Cardiac fibroblast (primary cell): Measurements from ENCODE around the gene SYTL1.
A peak's percentile ranks its signal among the peaks of the same experiment; 100 is the strongest.

Experiments used
- DNase-seq, 2 donors: peaks; one replicate each; pipeline versions ENCODE4 v3.0.0 to v3.0.0-alpha.2; 2010; ENCODE audit warnings: low read depth in 2 of 2
- H3K4me3 ChIP-seq, 2 donors: replicated peaks in 1 of 2; 1 replicate in 1 of 2; 2 replicates in 1 of 2; pipeline ENCODE4 v1.5.1; 2011; ENCODE audit warnings: low read depth in 2 of 2, low read length in 2 of 2, mild to moderate bottlenecking in 2 of 2, moderate library complexity in 1 of 2
- TF ChIP-seq, protein P1 (sequence below): IDR thresholded peaks from one replicate; pipeline ENCODE4 v1.5.1; 2011; ENCODE audit warnings: low read depth, mild to moderate bottlenecking, low read length, inconsistent platforms

SYTL1 gene

DNA sequence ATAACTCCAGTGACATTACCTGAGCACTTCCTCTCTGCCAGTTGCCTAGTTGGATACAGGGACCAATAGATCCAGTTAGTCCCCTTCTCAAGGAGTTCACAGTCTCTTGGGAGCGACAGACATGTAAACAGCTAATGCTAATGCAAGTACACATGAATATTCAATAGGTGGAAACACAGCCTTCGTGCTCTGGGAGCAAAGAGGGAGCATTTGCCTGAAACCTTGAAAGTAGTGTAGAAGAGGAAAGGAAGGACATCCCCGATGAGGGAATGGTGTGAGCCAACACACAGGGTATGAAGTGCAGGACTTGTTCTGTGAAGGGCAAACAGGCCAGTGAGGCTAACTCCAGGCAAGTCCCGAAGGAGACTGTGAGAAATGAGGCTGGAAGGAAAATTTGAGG, 23.7 kb upstream of the SYTL1 start:
- TF ChIP-seq, protein P1, sequence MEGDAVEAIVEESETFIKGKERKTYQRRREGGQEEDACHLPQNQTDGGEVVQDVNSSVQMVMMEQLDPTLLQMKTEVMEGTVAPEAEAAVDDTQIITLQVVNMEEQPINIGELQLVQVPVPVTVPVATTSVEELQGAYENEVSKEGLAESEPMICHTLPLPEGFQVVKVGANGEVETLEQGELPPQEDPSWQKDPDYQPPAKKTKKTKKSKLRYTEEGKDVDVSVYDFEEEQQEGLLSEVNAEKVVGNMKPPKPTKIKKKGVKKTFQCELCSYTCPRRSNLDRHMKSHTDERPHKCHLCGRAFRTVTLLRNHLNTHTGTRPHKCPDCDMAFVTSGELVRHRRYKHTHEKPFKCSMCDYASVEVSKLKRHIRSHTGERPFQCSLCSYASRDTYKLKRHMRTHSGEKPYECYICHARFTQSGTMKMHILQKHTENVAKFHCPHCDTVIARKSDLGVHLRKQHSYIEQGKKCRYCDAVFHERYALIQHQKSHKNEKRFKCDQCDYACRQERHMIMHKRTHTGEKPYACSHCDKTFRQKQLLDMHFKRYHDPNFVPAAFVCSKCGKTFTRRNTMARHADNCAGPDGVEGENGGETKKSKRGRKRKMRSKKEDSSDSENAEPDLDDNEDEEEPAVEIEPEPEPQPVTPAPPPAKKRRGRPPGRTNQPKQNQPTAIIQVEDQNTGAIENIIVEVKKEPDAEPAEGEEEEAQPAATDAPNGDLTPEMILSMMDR: no peak
- no peak overlapping the region for H3K4me3 ChIP-seq
- DNase-seq: no peak

DNA sequence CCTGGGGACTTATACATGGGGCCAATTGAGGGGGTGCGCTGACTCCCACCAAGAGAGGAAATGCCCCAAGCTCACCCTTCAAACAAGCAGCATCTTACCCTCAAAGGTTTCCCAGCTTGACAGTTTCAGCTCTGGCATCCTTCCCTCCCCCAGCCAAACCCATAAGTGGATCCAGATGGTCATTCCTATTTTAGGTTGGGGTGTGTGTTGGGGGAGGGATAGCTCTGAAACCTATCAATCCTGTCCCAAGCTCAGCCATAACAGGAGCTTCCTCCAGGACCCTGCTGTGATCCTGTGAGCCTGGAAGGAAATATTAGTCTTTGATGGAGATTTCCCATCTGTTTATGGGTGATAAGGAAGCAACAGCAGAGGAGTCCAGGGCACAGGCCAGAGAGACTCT, 23.2 kb upstream of the SYTL1 start:
- H3K4me3 ChIP-seq: no peak overlapping the region
- no peak for DNase-seq
- TF ChIP-seq, protein P1: no peak

DNA sequence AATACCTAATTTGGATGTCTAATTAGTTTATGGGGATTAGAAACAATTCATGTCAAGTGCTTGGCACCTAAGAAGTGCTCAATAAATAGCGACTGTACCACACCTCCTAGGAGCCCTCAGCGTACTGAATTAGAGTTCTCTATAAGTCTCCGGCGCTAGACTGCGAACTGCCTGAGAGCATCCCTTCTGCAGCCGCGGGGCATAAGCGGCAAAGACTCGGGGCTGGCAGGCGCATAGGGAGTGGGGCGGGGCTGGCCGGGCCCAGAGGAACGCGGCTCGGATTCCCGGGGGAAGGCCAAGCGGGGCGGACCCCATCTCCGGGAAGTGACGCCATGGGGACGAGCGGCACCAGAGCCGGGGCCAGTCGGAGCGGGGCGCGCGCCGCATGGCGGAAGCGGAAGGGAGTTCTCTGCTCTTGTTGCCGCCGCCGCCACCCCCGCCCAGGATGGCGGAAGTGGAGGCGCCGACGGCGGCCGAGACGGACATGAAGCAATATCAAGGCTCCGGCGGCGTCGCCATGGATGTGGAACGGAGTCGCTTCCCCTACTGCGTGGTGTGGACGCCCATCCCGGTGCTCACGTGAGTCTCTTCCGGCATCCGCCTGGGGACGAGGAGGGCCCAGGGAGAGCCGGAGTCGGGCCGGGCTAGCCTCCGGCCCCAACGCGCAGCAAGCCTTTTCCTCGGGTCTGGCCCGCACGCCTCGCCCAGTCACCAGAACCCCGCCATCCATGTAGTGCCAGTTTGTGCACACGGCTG, 19.8 kb upstream of the SYTL1 start, which contains the start of gene TMEM222:
Gene TMEM222, plus strand, starts transcription at position 351 of the 756 bp plus-strand sequence. Its CDS starts 35 bp downstream, at position 386.
- TF ChIP-seq, protein P1: no peak
- peak; percentile 97 to 98 for DNase-seq
- H3K4me3 ChIP-seq: peak within 1 kb of the TSS; percentile 95 to 97

DNA sequence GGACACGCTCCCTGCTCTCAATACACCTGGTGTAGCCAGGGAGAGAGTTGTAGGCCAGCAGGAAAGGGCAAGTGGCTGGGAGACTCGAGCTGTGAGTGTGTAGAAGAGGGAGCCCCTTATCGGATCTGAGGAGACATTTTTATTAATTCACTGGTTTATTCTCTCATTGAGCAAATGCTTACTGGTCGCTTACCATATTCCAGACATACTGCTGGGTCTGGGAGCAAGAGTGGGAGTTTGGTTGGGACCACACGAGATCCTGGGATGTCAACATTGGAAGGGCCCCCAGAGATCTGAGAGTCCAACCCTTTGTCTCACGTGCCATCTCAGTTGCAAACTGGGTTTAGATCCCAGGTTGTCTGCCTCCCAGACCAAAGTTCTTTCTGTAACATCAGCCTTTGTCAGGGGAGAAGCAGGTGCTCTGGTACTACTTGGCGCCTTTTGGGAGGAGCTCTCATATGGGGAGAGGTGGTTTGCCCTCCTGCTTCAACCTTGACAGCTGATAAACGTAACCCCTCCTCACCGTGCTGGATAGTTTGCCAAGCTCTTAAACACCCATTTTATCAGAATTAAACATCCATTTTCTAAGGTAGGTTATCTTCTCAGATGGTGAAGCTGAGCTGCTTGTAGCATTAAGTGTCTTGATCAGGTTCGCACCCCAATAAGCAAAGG, 19.1 kb upstream of the SYTL1 start:
- H3K4me3 ChIP-seq: peak overlapping the region; percentile 95 to 97
- DNase-seq: no peak
- TF ChIP-seq, protein P1: no peak

DNA sequence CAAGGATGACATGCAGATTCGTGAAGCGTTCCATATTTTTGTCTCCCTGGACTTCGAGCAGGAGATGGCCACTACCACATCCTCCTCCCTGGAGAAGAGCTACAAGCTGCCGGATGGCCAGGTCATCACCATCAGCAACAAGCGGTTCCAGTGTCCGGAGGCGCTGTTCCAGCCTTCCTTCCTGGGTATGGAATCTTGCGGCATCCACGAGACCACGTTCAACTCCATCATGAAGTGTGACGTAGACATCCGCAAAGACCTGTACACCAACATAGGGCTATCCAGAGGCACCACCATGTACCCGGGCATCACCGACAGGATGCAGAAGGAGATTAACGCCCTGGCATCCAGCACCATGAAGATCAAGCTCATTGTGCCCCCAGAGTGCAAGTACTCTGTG, 16.5 kb upstream of the SYTL1 start:
- H3K4me3 ChIP-seq: no peak overlapping the region
- TF ChIP-seq, protein P1: no peak
- no peak for DNase-seq

DNA sequence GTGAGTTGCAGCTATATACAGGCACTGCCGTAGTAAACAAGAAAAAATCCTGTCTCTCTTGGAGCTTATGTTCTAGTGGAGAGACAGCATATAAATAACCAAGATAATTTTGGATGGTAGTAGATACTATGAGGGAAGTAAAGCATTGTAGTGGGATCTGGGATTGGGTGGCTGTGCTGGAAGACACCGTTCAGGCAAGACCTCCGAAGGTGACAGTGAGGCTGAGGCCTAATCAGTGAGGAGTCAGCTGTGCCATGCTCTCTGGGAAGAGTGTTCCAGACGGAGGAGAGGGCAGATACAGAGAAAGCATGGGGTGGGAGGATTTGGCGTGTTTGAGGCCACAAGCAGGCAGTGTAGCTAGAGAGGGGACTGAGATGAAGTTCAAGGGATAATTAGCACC, 13.9 kb upstream of the SYTL1 start:
- H3K4me3 ChIP-seq: no peak overlapping the region
- no peak for DNase-seq
- TF ChIP-seq, protein P1: no peak
